GM21529 (cell line): ENCODE measurements around the gene MYLK4.
A peak's percentile ranks its signal among the peaks of the same experiment; 100 is the strongest.

ENCODE experiments used
- ATAC-seq: cut with Tn5 transposase; IDR thresholded peaks from one replicate; pipeline ENCODE4 v1.9.1; 2021; ENCODE audit not compliant: unreplicated experiment

MYLK4 gene

DNA sequence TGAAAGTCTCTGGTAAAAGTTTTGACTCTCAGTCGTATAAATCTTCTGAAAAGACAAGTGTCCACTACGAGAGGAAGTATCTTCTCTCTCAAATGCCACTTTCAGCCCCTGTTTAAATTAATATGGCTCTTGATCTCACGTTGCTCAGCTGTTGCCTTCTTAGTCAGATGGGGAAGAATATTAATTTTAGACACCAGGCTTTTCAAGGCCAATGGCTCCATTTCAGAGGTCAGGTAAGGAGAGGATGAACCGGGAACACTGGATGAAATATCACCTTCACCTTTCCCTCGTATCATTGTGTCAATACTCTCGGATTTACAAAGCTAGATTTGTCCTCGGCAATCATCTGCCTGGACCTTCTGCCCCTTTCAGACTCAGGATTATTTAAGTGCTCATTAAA lies at the start of gene MYLK4:
Gene MYLK4, minus strand, starts transcription at position 91 of the 400 bp plus-strand sequence. CDS start 1,628 bp downstream, outside the sequence.
- no peak for ATAC-seq

DNA sequence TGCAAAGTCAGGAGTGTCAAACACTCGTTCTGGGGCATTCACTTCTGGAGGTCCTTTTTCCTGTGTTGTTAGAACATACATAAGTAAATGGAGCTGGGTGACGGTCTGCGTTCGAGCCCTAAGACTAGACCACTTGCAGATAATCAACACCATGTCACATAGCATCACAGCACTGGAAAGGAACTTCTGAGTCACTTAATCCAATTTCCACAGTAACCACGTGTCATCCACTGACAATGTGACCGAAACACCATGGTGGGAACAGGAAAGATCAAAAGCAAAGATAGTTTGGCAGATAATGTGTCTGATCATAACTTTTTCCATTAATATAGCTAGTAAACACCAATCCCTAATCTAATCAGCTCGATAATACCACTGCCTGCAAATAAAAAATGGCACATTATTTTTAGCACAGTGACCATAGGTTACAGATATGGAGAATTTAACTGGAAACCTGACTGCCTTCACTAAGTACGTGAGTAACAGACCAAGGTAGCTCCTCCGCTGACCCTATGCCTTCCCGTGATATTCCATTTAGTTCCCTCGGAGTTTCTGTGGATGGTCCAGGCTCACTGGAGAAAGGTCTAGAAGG lies 49.3 kb upstream of the MYLK4 start:
- ATAC-seq = no peak

DNA sequence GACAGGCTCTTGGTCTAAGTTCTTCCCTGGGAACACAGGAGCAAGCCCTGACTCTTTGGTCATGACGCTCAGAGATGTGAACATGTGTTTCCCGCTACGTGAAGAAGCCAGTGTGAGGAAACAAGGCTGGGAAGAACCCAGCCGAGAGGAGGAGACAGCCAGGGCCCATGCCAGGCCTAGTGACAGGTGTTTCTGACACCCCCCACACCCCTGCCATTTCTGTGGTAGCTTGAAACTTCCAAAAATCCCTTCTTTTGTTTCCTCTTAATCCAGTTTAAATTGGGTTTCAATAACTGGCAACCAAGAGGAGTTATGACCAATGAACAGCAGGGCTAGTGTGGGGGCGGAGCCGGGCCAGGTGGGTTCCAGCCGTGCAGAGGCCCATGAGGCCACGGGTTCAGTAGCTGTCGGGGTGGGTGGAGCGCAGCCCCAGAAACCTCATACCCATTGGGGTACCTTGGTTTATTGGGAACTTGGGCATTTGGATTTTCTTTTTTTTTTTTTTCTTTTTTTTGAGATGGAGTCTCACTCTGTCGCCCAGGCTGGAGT lies 47.9 kb upstream of the MYLK4 start:
- no peak for ATAC-seq

DNA sequence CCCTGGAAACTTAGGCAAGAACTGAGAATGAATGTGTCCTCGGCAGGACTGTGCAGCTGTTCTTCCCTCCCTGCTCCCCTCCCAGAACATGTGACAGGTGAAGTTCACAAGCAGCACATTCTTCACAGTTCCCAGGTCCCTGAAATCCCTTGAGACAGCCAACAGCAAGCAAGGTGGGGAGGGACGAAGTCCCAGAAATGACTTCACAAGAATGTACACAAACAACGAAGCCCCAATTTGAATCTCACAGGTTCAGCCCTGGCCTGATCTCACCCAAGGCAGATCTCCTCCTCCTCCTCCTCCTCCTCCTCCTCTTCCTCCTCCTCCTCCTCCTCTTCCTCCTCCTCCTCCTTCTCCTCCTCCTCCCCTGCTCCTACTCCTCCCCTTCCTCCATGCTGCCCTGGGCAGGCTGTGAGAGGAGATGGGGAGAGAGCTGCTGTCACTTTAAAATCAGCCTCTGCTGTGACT lies 46.9 kb upstream of the MYLK4 start:
- no peak for ATAC-seq

DNA sequence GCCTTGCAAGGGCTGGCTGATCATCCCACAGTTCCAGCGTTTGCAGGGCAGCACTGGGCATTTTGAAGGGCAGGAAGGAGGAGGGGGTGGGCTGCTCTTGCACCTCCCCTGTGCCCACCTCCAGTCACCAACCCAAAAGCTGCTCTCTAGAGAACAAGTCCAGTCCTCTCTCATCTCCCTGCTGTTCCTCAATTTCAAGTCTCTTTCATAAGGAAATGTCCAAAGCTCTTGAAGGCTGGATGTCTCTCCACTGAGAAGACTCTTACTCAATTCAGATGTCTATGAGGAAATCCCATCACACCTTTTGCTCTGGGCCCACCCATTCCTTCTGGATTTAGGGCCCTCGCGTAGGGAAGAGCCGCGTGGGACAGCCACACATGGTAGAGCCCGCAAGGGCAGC lies 46.1 kb upstream of the MYLK4 start:
- no peak for ATAC-seq

DNA sequence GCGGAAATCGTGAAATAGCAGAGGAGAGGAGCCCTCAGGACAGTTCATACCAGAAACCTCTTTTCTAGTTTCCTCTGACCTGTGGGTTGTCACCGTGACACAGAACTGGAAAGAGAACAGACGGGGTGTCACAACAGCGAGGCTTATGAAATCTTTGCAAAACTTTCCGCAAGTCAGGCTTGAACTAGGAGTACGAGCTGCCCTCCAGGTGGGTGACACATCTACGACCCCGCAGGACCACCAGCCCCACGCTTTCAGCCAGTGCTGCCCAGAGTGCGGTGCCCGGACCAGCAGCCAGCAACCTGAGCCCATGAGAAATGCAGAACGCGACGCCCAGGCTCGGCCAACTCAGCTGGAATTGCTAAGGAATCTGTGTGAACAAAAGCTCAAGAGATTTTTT lies 45.2 kb upstream of the MYLK4 start:
- ATAC-seq = no peak

DNA sequence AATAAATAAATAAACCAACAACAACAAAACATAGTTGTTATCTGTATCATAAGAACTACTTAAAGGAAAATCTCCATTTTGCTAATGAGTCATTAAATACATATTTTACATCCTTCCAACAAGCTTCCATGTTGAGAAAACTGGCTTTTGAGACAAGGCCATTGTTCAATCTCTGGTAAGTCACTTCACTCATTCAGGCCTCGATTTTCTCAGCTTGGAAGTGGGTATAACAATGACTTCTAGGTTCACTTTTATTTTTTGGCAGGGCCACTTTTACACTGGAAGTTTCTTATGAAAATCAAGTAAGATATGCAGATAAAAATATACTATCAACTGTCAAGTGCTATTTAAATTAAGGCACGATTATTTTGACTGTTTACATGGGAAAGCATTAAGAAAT lies 44.4 kb upstream of the MYLK4 start:
- no peak for ATAC-seq

DNA sequence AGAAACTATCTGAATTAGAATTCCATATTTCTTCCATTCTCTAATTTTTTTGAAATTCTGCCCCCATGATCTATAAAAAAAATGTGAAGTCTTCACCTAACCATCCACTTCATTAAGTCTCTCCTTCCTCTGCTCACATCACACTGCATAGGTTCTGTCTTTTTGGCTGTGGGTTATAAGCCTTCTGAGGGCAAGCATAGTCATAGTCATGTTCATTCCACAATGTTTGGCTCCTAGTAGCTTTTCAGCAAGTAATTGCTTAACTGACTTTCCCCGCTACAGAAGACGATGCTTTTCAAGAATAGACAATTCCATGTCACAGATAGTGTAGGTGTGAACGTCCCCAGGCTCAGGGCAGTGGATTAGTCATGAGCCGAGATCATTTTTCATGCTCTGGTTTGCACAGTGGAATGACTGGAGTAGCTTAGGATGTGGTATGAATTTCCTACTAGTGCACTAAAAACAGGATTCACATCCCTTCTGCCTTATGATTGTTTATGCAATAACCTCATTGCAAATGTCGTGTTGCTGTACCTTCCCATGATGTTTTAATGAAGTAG lies 43.5 kb upstream of the MYLK4 start:
- no peak for ATAC-seq

DNA sequence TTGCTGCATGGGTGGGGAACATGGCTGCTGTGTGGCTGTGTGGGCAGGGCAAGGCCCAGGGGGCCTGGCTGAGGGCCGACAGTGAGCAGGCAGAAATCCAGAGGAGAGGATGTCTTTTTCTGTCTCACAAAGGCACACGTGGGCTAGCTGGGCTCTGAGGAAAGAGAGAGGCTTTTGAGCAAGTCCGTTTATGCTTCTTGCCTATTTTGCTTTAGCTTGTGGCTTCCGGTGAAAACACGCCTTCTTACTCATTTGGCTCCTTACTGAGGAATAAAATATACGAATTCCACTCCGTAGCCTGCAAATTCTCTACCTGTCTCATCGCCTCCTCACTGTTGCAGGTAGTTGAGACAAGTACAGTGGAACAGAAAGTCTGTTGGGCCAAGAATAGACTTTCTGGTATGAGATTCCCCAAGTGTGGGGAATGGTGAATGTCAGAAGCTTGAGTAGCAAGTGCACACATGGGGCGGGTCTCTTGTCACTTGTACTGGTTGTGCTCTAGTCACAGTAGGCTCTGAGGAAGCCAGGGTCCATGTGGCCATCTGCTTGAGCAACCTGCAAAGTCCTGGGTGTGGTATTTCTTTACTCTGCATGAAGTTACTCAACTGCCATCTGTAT lies 42.9 kb upstream of the MYLK4 start:
- no peak for ATAC-seq

DNA sequence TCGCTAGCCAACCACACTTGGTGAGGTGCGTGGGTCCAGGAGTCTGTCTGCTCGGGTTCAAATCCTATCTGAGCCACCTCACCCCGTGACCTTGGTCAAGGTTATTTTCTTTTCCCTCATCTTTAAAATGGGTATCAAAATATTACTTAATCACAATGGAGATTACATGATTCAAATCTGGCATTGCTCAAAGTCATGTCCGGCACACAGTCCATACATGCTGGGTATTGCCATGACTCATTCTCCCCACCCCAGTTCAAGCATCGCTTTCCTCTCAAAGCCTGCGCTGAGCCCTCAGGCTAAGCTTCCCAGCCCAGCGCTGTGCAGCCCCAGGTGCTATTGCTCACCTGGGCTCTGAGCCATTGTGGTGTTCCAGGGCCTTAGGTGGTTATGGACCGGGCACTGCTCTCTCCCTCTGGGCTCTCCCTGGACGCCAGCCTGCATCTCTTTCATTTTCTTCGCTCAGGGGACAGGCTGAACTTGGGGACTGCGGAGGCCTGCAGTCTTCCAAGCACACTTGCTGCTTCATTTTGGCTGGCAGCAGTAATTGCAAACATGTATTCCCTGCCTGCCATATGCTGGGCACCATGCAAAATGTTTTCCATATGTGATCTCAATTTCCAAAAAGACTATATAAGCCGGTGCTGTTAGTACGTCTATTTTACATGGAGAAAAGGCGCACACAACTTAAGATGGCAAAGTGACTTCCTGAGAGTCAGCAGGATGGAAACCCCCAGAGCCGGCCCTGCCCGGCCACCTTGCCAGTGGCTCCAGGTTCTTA lies 41.8 kb upstream of the MYLK4 start:
- no peak for ATAC-seq

DNA sequence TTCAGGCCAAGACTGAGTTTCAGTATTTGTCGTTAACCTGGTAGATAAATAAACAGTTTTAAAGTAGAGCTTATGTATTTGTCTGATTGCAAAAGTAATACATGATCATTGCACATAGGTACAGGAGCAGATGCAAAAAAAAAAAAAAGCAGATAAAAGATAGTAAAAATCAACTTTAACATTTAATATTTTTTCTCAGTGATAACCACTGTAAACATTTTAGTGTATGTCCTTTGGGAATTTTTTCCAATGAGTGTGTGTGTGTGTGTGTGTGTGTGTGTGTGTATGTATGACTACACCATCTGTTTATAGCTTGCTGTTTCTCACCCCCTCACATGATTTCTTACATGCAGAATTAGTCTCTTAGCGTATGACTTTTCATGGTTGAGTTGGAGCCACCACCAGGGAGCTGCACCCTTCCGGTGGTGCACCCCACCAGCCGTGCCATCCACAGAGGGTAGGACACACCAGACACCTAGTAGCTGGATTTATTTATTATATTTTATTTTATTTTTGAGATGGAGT lies 40.8 kb upstream of the MYLK4 start:
- ATAC-seq = no peak

DNA sequence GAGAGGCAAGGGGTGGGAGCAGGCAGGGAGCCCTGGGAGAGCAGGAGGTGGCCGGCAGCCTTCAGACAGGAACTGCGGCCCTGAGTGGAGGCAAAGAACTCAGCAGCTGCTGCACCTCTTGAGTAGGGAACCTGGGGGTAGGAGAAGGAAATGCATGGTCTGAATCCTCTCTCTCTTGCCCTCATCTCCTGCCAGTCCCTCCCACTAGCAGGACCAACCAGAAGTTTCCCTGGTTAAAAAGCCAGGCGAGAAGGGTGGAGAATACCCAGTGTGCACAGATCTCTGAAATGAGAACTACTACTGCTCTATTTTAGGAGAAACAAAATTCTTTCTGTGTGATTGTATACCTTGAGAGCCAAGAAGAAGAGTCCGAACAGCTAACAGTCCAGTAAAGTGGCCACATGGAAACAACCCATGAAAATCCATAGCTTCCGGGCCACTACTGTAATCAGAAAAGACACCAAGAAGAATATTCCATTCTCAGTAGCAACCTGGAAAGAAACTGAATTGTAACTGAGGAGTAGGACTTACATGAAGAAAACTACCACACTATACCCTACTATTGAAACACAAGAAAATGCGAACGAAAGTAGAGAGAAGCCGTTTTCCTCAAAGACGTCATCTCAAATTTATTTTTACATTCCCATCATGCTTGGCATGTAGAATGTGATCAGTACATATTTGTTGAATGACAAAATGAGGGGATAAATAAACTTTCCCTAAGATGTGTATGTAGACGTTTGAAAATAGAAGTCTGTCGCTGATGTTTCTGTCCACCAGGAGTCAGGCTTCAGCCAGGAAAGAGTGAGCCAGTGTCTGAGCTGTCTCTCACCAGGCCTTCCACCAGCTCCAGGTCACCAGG lies 40.1 kb upstream of the MYLK4 start:
- ATAC-seq = peak; percentile 72

DNA sequence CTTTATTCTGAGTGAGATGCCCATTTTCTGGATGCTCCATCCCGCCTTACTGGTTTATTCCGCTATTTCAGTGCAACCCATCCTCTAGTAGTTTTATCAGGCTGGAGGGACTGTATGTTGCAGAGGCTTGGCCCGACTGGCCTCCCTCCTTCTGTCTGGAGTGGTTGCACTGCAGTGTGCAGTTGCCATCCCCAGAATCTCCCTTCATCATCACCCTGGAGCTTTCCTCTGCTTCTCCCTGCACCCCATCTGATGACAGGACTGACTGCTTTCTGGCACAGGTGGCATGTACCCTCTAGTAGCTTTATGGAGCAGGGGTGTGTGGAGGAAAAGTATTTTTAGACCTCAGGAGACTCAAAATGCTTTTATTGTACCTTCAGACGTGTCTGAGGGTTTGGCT lies 35.5 kb upstream of the MYLK4 start:
- ATAC-seq = no peak

DNA sequence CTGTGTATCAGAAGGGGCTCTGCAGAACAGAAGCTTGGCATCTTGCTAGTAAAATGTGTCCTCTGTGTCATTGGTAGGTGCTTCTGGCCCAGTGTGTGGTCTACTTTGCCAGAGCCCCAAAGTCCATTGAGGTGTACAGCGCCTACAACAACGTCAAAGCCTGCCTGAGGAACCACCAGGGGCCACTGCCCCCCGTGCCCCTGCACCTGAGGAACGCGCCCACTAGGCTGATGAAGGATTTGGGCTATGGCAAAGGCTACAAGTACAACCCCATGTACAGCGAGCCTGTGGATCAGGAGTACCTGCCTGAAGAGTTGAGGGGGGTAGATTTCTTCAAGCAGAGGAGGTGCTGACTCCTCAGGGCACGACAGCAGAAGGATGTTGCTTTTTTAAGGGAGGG lies 34.2 kb upstream of the MYLK4 start:
- ATAC-seq = no peak

DNA sequence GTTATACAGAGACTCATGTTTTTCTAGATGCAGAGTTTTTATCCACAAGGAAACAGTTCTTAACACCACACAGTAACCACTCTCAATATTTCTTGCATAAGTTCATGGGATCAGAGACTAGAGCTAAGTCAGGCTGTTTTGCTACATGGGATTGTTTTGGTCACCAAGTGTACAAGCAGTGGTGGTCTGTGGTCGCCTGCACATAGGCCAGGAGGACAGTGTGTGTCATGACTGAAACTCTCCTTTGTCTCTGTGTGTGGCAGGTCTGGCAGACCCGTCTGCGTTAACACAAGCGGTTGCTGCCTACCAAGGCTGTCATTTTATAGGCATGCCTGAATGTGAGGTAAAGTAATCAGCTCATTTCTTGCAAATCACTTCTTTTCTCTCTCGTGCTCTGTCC lies 33.3 kb upstream of the MYLK4 start:
- ATAC-seq = no peak

DNA sequence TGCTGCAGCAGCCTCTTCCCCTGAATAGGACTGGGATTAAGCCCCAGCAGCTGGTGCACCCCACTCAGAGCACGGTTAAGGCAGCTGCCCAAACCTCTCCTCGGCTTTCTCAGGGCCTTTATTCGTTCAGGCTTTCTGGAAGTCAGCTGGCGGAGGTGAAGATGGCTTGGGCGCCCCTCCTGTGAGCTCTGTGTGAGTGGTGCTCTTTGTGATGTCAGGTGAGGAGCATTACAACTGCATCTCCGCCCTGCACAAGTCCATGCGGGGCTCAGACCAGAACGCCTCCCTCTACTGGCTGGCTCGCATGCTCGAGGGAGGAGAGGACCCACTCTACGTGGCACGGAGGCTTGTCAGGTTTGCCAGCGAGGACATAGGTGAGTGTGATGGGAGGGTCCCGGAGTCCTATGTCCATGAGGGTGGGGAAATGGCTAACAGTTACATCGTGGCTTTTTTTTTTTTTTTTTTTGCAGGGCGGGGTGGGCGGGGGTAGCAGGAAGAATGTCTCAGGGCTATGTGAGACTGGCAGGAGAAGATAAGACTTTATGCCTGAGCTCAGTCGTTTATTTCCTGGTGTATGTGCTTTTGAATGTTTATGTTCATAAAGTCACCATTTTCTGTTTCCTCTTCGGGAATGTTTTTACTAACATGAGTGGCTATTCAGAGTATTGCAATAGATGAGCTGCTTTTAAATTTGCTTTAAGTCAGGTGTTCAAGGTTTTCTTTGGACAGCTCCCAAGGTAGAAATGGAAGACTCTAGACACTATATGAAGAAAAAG lies 32.7 kb upstream of the MYLK4 start:
- no peak for ATAC-seq

DNA sequence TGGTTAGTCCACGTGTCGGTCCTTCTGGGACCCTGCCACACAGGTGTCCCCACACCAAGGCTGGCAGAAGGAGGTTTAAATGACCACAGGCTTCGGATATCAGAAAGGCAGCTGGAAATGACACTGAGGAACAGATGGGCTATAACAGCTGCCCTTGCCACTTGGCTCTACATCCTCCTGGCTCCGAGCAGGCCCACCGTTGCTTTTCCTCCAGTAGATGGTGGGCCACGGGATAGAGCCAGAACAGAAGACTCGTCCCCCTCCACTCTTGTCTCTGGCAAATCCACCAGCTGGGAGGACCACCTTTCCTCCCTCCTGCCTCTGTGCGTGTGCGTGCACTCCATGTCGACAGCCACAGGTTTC lies 32.1 kb upstream of the MYLK4 start:
- ATAC-seq = no peak

DNA sequence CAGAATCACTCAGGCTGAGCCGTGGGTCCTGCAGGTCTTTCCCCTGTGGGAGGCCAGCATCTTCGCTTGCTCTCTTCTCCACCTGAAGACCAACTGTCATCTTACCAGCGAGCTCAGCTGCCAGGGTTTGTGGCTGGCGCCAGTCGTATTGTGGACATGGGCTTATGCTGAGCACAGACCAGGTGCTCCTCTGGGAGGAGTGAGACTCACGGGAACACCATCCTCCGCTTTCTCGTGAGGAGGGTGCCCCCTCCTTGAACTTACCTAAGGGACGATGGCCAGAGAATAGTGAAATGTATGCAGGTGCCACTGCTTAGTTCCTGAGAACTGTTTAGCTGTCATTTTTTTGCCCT lies 31.6 kb upstream of the MYLK4 start:
- ATAC-seq = no peak

DNA sequence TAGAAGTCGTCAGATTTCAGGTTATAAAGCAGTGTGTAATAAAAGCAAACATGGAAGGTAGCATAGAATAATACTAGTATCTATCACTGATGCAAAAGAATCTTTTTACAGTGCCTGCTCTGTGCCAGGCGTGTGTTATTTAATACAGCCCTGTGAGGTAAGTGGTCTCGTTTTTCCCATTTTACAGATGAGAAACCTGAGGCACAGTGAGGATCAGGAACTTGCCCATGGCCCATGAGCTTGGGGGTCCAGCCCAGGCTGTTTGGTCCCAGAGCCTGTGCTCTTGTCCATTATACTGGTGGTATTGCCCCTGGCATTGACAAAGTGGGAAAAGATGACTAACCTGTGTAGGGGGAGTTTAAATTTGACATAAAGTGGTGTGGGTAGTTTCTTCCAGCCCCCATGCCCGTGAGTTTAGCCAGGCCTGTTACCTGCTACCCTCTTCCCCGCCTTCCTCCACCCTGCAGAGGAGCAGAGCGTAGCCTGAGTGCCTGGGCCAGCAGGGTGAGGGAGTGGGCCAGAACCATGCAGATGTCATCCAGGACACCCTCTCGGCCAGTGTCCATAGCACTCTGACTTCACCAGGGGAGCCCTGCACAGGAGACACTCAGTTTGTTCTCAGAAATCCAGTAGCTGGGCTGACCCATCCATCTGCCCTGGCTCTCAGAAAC lies 31.1 kb upstream of the MYLK4 start:
- no peak for ATAC-seq
